Measurements from ENCODE around the gene GRID2IP.

GRID2IP gene

DNA sequence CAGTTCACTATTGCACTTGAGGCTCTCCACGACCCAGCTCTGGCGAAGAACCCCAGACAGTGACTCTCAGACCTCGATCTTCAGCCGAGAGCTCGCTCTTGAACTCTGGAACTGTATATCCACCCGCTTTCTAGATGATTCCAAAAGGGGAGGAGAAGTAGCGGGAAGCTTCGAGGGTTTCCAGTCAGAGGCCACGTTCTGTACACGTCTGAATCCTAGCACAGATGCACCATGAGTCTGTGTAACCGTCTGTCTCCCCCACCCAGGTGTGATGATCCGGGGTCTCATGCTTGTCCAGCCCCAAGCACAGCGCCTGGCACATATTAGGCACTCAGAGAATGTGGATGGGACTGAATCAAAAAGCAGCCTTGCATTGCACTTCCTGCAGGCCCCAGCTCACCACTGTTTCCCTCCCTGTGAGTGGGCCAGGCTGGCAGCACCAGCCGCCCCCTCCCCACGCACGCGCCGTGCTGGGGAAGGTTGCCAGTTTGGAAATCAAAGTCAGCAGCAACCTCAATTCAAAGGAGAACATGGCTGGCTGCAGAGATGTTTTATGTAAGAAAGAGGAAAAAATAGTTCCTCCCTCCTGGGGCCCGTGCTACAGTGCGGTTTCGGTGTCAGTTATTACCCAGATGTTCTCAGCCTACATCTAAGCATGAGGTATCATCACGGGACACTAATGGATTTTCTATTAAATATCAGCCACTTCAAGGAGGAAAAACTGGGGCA, 5.7 kb downstream of the GRID2IP start:
- no peak overlapping the region for H3K4me3 ChIP-seq (ENCODE audit: low read depth, low read length)
- no peak for TF ChIP-seq CTCF (IDR thresholded peaks at IDR 0.05; ENCODE audit: low read depth, low read length, missing control alignments)
- no peak for DNase-seq (ENCODE audit: low read depth)

DNA sequence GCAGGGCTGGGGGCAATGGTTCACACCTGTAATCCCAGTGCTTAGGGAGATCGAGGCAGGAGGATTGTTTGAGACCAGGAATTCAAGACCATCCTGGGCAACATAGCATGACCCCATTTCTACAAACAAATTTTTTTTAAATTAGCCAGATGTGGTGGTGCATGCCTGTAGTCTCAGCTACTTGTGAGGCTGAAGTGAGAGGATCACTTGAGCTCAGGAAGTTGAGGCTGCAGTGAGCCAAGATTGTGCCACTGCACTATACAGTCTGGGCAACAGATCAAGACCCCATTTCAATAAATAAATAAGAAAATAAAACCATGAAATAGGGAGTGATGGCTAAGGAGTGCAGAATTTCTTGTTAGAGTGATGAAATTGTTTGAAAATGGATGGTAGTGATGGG, 8.9 kb downstream of the GRID2IP start:
- DNase-seq (ENCODE audit: low read depth): no peak
- no peak for TF ChIP-seq CTCF (IDR thresholded peaks at IDR 0.05; ENCODE audit: low read depth, low read length, missing control alignments)
- H3K4me3 ChIP-seq (ENCODE audit: low read depth, low read length): no peak overlapping the region

- no peak for DNase-seq (ENCODE audit: low read depth)
- H3K4me3 ChIP-seq (ENCODE audit: low read depth, low read length): no peak overlapping the region
- TF ChIP-seq CTCF (IDR thresholded peaks at IDR 0.05; ENCODE audit: low read depth, low read length, missing control alignments): no peak
Measured at GRCh38 chr7:6536262-6537260, 14.7 kb downstream of the GRID2IP start.

DNA sequence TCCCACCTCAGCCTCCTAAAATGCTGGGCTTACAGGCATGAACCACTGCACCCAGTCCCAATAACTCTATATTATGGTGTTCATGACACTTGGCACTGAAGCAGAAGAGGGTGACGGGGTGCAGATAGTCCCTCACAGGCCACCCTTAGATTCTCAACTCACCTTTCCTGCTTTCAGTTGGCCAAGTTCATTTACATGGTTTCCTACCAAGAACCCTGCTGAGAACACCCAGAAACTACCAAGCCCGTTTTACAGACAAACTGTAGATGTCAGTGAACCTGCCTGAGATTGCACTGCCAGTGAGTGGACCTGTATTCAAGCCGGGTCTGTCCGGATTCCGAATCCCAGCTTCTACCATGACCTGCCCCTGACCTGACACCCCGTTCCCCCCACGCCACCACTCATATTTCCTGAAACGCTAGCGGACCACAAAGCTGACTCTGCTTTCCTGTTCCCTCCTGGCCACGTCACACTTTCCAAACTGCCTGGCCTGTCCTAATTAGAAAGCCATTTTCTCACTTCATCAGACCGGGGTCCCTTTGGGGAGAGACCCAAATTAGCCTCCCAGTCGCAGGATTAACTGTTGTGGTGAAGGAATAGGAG, 17.3 kb downstream of the GRID2IP start:
- H3K4me3 ChIP-seq (ENCODE audit: low read depth, low read length): no peak overlapping the region
- no peak for TF ChIP-seq CTCF (IDR thresholded peaks at IDR 0.05; ENCODE audit: low read depth, low read length, missing control alignments)
- DNase-seq (ENCODE audit: low read depth): no peak

DNA sequence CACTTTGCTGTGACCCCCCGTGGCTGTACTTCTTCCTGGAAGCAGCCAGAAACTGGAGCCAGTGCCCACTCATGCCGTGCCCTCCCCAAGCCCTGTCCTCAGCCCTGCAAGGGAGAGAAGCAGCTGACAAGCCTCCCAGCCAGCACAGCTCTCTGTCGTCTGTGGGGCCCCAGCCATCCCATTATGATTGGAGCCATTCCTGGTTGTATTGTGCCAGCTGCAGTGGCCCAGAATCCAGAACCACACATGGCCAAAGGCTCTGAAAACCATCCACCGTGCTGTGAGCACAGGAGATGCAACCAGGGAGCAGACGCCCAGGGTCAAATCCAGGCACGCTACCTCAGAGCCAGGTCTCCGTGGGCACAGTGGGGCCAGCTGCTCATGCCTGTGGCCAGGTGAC, 18.7 kb downstream of the GRID2IP start:
- no peak for TF ChIP-seq CTCF (IDR thresholded peaks at IDR 0.05; ENCODE audit: low read depth, low read length, missing control alignments)
- no peak overlapping the region for H3K4me3 ChIP-seq (ENCODE audit: low read depth, low read length)
- no peak for DNase-seq (ENCODE audit: low read depth)

DNA sequence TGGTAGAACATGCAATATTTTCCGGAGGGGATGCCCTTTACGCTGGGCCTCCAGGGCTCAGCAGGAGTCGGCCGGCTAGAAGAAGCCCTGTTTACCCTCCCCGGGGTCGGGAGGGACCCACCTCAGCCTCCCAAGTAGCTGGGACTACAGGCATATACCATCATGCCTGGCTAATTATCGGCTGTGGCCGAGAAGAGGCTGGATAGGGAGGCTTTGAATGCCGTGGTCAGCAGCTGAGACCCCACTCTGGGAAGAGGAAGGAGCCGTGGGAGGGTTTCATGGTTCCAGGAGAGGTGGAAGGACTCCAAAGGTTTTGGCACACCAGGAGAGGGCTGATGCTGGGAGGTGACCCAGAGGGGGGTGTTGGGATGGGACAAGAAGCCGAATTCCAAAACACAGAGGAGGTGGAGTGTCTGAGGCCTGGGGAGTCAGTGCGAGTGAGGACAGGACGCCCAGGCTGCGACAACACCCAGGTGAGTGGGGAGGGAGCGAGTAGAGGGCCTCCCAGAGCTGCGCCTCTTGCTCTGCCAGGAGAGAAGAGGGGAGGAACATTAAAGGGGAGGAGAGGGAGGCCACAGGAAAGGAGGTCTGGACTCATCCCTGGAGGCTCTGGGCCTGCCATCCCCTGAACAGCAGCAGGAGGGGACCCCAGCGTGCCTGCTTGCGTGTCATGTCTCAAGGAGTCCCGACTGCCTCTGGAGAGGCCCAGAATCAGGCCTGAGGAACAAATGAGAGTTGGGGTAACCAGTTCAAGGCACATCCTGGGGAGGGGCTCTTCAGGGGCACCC, 19.6 kb downstream of the GRID2IP start:
- no peak for DNase-seq (ENCODE audit: low read depth)
- no peak for TF ChIP-seq CTCF (IDR thresholded peaks at IDR 0.05; ENCODE audit: low read depth, low read length, missing control alignments)
- peak overlapping the region; percentile 33 for H3K4me3 ChIP-seq (ENCODE audit: low read depth, low read length)
